HG02642 (cell line): ENCODE measurements around the gene OSBPL2.

Experiments used
- ATAC-seq: cut with Tn5 transposase; IDR thresholded peaks from one replicate; pipeline ENCODE4 v1.9.1; 2021; ENCODE audit warnings: mild to moderate bottlenecking; ENCODE audit not compliant: unreplicated experiment, poor library complexity

OSBPL2 gene

DNA sequence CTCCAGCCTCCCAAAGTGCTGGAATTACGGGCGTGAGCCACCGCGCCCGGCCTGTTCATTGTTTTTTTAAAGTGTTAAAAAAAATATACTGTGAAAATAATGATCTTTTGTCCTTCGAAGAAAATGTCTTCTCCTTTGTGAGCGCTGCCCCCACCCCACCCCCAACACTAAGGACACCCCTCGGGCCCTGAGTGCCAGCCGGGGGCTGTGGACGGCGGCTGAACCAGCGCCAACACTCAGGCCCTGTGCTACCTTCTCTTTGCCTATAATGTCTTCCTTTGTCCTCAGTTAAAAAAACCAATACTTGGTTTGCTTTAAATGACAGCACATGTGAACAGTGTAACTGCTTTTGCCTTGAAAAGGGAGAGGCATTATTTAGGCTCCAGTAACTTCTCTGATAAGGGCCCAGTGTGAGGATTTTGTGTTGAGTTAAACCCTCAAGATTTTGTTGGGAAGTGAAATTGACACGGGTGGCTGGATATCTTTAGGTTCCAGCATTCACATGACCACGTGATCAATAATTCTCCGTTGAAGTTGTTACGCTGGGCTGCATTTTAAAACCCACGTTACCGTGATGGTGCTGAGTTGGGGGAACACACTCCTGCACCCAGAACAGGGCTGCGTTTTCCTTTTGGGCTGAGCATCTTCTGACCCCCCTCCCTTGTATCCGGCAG, 54.9 kb downstream of the OSBPL2 start:
- ATAC-seq, result no peak

- no peak for ATAC-seq
These were observed 55.6 kb downstream of the OSBPL2 start for GRCh38 chr20:62293946-62294345.

GRCh38 chr20:62294516-62294915, 56.2 kb downstream of the OSBPL2 start:
- ATAC-seq, result no peak

DNA sequence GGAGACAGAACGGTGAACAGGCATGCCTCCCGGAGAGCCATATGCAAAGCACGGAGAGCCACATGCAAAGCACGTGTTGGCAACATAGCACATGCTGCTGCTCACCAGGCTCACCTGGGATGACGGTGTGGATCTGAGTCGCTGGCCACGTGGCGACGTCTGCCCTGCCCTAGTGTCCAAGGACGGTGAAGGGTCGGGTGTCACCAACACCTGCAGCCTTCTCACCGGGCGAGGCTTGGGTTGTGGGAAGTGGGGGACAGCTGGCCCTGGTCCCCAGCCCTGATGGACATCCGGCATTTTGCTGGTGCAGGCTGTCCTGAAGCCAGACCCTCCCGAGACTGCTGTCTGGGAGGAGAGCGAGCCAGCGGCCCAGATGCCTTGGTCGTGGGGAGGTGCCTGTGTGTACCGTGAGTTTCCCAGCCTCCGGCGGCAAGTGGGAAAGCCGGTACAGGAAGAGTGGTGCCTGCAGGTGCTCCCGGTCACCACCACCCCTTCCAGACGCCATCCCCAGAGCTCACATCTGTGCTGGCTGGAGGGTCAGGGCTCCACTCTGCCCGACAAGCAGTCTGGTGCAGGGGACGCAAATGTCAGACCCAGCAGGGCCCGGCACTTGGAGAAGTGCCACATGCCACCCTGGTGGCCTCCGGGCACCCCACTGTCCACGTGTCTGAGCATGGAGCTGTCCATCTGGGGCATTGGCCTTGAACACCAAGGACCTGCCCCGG, 58.6 kb downstream of the OSBPL2 start:
- ATAC-seq, result no peak

DNA sequence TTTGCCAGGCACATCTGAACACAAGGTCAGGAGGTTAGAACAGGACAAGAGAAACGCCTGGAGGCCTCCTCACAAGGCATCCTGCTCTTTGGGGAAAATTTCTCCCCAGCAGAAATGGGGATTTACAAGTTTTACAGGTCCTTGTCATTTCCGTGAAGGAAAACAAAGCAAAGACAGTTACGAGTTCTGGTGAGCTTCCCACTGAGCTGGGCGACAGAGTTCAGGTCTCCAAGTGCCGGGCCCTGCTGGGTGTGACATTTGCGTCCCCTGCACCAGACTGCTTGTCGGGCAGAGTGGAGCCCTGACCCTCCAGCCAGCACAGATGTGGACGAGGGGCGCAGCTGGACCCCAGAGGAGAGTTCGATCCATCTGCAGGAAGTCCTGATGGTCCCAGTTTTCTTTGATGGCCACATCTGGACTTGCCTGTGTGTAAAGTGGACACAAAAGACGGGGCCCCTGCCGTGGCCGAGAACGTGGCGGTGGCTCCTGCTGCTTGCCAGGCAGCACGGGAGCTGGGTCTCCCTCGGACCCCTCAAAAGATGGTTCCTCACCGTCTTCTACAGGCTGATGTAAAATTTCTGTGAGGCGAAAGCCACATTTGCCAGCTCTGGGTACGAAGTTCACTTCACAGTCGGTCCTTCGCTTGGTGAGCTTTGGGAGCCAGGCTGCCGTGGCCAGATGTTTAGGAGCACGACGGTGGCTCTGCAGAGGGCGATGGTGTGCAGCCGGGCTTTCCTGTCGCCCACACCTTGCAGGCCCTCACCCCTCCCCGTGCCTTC, 59.3 kb downstream of the OSBPL2 start:
- ATAC-seq, result no peak

GRCh38 chr20:62298577-62299249, 60.4 kb downstream of the OSBPL2 start:
- ATAC-seq, result no peak

DNA sequence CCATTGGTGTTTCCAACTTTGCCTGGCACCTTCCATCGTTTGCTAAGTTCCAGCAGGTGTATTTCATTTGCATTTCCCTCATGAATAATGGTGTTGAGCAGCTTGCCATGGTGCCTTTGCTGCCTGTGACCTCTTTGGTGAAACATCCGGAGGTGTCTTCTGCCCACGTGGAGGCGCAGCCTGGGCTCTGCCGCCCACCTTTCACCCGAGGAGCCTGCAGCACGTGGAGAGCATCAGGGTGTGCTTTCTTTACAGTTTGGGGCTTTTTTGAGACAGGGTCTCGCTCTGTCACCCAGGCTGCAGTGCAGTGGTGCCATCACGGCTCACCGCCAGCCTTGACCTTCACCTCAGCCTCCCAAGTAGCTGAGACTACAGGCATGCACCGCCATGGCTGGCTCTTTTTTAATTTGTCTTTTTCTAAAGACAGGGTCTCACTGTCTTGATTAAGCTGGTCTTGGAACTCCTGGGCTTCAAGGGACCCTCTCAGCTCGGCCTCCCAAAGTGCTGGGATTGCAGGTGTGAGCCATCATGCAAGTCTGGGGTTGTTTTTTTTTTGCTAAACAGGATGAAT, 61.4 kb downstream of the OSBPL2 start:
- no peak for ATAC-seq

DNA sequence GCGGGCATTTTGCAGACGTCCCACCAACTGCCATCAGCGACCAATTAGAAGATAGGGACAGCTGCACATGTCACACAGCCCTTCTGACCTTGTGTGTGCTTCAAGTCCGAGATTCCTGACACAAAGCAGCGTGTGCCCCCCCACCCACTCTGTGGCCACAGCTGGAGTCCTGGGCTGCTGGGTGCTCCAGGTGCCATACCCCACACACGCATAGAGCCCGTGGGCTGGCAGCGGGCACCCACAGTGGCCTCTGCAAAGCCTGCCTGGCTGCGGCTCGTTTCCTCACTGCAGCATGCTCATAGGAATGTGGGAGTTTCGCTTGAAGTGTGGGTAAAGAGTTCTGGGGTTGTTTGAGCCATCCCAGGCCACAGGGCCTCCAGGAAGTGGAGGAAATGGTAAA, 62.0 kb downstream of the OSBPL2 start:
- no peak for ATAC-seq

DNA sequence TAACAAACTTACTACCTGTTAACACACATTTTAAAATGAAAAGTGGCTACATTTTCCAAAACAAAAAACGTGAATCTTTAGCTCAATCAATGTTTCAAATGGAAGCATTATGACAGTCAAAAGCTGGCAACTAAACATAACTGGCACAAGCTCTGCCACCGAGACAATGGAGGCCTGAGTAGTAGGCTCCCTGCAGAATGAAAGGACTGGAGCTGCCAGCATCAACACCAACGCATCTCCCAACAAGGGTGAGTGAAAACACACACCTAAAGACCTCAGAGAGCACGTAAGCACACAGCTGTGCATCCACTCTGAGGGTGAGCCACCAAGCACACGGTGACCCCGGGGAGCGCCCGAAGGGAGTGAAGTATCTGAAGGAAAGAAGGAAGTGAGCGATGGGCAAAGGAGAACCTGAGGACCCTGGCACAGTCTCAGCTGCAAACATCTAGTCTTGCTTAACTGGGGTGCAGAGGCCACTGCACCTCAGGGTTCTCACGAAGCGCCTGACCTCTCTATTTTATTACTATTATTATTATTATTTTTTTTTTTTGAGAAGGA, 62.9 kb downstream of the OSBPL2 start:
- no peak for ATAC-seq

GRCh38 chr20:62301773-62302340, 63.5 kb downstream of the OSBPL2 start:
- peak; percentile 36 for ATAC-seq

DNA sequence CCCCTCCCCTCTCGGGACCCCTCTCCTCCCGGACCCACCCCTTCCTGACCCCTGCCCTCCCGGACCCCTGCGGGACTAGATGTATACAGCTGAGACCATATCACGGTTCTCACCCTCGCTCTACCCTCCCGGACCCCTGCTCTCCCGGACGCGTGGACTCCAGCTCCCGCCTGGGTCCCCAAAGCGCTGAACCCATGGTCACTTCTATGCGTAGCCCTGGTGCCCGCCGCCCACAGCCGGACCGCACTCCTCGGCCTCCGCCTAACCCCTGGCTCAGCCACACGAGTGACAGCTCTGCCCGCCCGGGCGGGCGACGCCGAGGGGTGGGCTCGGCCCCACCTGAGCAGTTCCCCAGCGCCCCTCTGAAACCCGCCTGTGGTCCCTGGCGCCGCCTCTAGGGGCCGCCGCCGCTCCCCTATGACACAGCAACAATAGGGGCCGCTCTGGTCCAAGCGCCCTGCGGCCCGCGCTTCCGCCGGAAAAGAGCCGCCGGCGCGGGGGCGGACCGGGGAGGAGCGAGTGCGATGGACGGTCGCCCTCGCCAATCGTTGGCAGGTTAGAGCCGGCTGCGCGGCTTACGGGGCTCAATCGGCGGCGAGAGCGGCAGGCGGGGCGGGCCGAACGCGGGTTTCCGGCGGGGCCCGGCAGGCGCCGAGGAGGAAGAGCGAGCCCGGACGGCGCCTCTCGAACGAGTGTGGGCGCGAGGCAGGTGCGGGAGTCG, 64.2 kb downstream of the OSBPL2 start, which contains the start of gene ADRM1:
TSS of gene ADRM1 (plus strand) at position 657 of the 721 bp plus-strand sequence. CDS start 572 bp downstream, outside the sequence.
- ATAC-seq, result peak; percentile 86

GRCh38 chr20:62303062-62303339, 64.7 kb downstream of the OSBPL2 start:
- ATAC-seq, result no peak

DNA sequence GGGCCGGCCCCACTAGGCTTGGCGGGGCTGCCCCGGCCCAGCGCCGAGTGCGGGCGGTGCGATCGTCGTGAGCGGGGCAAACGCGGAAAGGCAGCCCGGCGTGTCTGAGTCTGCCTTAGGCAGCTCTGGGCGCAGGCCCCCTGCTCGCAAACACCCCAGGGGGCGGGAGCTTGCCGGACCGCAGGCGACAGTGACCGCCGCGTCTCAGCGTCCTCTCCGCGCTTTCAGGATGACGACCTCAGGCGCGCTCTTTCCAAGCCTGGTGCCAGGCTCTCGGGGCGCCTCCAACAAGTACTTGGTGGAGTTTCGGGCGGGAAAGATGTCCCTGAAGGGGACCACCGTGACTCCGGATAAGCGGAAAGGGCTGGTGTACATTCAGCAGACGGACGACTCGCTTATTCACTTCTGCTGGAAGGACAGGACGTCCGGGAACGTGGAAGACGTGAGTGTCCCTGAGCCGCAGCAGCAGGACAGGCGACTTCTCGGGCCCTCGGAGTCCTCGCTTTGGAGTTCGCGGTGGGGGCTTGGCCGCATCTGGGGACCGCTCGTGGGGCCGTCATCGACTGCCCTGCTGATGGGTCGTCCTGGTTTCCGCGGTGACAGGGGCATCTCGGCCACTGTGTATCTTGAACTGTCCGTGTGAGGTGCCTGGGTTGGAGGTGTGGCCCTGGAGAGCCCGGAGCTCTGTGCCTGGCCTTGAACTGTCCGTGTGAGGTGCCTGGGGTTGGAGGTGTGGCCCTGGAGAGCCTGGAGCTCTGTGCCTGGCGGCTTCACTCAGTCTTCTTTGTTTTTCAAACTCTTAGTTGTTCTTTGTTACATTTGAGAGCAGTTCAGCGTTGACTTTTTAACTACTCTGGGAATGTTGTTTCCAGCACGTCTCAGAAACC, 65.3 kb downstream of the OSBPL2 start:
- peak; percentile 2 for ATAC-seq

DNA sequence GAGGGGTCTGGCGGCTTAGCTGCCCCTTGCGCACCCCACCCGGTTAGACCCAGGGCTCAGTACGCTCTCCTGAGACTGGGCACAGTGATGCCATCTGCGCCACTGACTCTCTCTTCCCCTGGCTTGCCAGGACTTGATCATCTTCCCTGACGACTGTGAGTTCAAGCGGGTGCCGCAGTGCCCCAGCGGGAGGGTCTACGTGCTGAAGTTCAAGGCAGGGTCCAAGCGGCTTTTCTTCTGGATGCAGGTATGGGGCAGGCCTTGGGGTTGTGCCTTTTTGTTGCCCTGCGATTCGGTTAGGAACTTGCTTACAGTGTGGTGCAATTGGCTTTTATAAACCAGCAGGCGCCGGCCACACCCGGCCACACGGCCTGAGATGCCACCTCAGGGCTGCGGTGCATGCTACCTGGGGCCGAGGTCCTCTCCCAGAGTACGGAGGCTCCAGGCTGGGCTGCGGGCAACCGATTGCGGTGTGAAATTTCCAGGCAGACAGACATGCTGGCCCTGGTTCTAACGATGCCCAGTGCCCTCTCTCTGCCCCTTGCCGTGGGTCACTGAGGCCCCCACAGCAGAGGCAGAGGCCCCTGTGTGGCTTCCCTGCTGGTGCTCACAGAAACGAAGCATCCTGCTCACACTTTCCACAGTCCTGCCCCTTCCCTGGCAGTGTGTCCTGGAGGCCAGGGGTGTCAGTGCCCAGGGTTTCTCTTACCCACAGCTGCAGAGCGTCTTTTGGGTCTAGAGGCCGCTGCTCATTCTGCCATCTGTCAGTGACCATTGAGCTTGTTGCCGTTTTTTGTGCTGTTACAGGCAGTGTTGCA, 66.2 kb downstream of the OSBPL2 start:
- no peak for ATAC-seq

GRCh38 chr20:62305149-62305764, 66.9 kb downstream of the OSBPL2 start:
- ATAC-seq, result no peak

GRCh38 chr20:62305765-62306413, 67.6 kb downstream of the OSBPL2 start:
- no peak for ATAC-seq
